Epithelial cell of esophagus (primary cell): Measurements from ENCODE around the gene TUBD1.
"Not testable (repeated sequence)": the region's sequence is repeated elsewhere in the genome, so short reads cannot be mapped to it uniquely, and the experiment has no call there.

Experiments
- DNase-seq: peaks from one replicate; pipeline ENCODE4 v3.0.0; 2010; ENCODE audit warnings: low read depth
- H3K4me3 ChIP-seq: 2 replicates; pipeline ENCODE4 v1.5.1; 2011; ENCODE audit warnings: mild to moderate bottlenecking, low read length, control low read depth
- CTCF ChIP-seq: IDR thresholded peaks from 2 replicates; pipeline ENCODE4 v1.5.1; 2011; ENCODE audit warnings: low read depth, mild to moderate bottlenecking, low read length, control low read depth, inconsistent platforms; ENCODE audit not compliant: insufficient read depth; ENCODE audit errors: missing control alignments

Gene TUBD1

GRCh38 chr17:59892924-59893675 is at the start of gene TUBD1, which contains the start of gene RPS6KB1:
Gene TUBD1 (minus strand): TSS chr17:59892943. CDS start chr17:59891002, 1,941 bp downstream.
Gene RPS6KB1 (plus strand): TSS chr17:59893121. CDS start chr17:59893185, 64 bp downstream.
- peak within 1 kb of the TSS; percentile 88 for H3K4me3 ChIP-seq
- TF ChIP-seq CTCF, result no peak
- peak; percentile 100 for DNase-seq

GRCh38 chr17:59941131-59941530 is 48.4 kb upstream of the TUBD1 start:
- no peak for DNase-seq
- TF ChIP-seq CTCF, result no peak
- H3K4me3 ChIP-seq, result no peak overlapping the region

- DNase-seq, result peak; percentile 83
- not testable (repeated sequence) for H3K4me3 ChIP-seq
Observed at GRCh38 chr17:59940697-59941096, 48.0 kb upstream of the TUBD1 start.

GRCh38 chr17:59933317-59933716 is 40.6 kb upstream of the TUBD1 start:
- not testable (repeated sequence) for H3K4me3 ChIP-seq, DNase-seq

- peak; percentile 59 for DNase-seq
- not testable (repeated sequence) for H3K4me3 ChIP-seq
Observed at GRCh38 chr17:59930768-59931167, 38.0 kb upstream of the TUBD1 start.

- DNase-seq, H3K4me3 ChIP-seq: not testable (repeated sequence)
Observed at GRCh38 chr17:59930121-59930520, 37.4 kb upstream of the TUBD1 start.

- H3K4me3 ChIP-seq, DNase-seq: not testable (repeated sequence)
Observed at GRCh38 chr17:59920637-59921036, 27.9 kb upstream of the TUBD1 start.

GRCh38 chr17:59916446-59916845 is 23.7 kb upstream of the TUBD1 start:
- H3K4me3 ChIP-seq, result no peak overlapping the region
- DNase-seq, result no peak
- no peak for TF ChIP-seq CTCF

- TF ChIP-seq CTCF, result peak; percentile 52
- peak; percentile 50 for DNase-seq
- H3K4me3 ChIP-seq, result no peak overlapping the region
Observed at GRCh38 chr17:59914274-59914854, 21.6 kb upstream of the TUBD1 start.
